Esophagus squamous epithelium (tissue), 5 donors: ENCODE data around the gene PDZRN3. TPM values are rescaled to one million over a fixed set of nuclear protein-coding genes. Genes with fewer than 3 reads are reported as not detected.

Source experiments
- DNase-seq: peaks from one replicate; lab custom pipeline; 2025; lab: John Stamatoyannopoulos, UW
- H3K27ac ChIP-seq, 4 donors: fragments of 200-600 bp; sonication (generic); one replicate each; pipeline ENCODE4 v1.5.1; 2016 to 2019; ENCODE audit warnings: mild to moderate bottlenecking in 1 of 4
- H3K27me3 ChIP-seq, 4 donors: fragments of 200-600 bp; sonication (generic); 1 replicate in 3 of 4; 2 replicates in 1 of 4; pipeline versions ENCODE4 v1.5.1 to v1.6.0; 2017 to 2021; ENCODE audit warnings: antibody characterized with exemption in 1 of 4
- H3K36me3 ChIP-seq, 3 donors: fragments of 200-600 bp; sonication (generic); one replicate each; pipeline ENCODE4 v1.5.1; 2016 to 2019
- H3K4me1 ChIP-seq, 3 donors: fragments of 200-600 bp; sonication (generic); one replicate each; pipeline ENCODE4 v1.5.1; 2017 to 2019
- H3K4me3 ChIP-seq, 4 donors: fragments of 200-600 bp; sonication (generic); 1 replicate in 3 of 4; 2 replicates in 1 of 4; pipeline ENCODE4 v1.5.1; 2016 to 2019; ENCODE audit warnings: mild to moderate bottlenecking in 2 of 4, moderate library complexity in 1 of 4
- H3K9me3 ChIP-seq, 3 donors: fragments of 200-600 bp; sonication (generic); one replicate each; pipeline ENCODE4 v1.5.1; 2016 to 2019
- POLR2A ChIP-seq, 4 donors: fragments of 450-650 bp; IDR thresholded peaks; one replicate each; pipeline ENCODE4 v1.6.1; 2017; ENCODE audit warnings: antibody characterized with exemption in 4 of 4, mild to moderate bottlenecking in 4 of 4, moderate library complexity in 3 of 4
- WGBS, 2 donors: methylation state at CpG; one replicate each; pipeline ENCODE4 v1.1.5; 2018; 5-methylcytosine and 5-hydroxymethylcytosine counted together
- intact Hi-C: fragments of 100-400 bp; cut with DNase I; formaldehyde crosslinking; loops from one replicate; pipeline ENCODE4 v1.15.0; 2022
- total RNA-seq, 4 donors: library from RNA; depleted of rRNA; stranded (reverse); fragments of >200 nt; gene quantifications; one replicate each; pipeline ENCODE4 v1.1.0, GENCODE V29; 2016
- TF ChIP-seq, protein P1 (sequence below), 6 experiments: fragments of 450-650 bp in 4 of 6; fragments of 200-600 bp in 2 of 6; sonication (generic) in 2 of 6; IDR thresholded peaks; one replicate each; pipeline ENCODE4 v1.5.1; 2016 to 2019; ENCODE audit warnings: antibody characterized with exemption in 6 of 6, mild to moderate bottlenecking in 4 of 6, moderate library complexity in 4 of 6
- donor health status: DM: yes; HTN: yes; CAD: no.

PDZRN3 gene
- total RNA-seq, 4 donors from 2014 or later = 22.1 to 54.9 (median 38.9) TPM

DNA sequence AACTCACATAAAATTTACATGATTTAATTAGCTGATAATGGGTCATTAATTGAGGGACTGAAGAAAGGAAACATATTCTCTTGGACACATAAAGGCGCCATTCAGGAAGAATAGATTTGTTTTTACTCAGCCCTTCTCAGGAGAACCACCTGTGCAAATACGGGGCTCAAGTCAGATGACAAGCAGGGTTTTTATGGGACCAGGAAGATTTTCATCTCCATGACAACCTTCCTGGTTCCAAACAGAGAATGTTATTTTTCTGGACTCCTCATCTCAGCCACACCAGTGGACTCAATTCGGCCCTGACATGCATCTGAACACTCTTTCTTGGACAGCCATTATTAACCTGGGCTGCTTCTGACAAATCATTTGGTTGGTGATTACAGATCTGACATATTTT lies 120.5 kb downstream of the PDZRN3 start:
- Histone ChIP-seq H3K27ac (no peak overlapping the region), H3K4me3 (no peak overlapping the region), H3K9me3 (no peaks in the 10 kb centered on the region), H3K27me3 (no peaks in the 10 kb centered on the region), H3K36me3 (no peaks in the 10 kb centered on the region), H3K4me1 (peaks cover 0 to 33% (median 5%) of the 10 kb centered on the region in 3 donors)
- no peak for TF ChIP-seq POLR2A (IDR thresholded peaks at IDR 0.05)
- TF ChIP-seq, protein P1, sequence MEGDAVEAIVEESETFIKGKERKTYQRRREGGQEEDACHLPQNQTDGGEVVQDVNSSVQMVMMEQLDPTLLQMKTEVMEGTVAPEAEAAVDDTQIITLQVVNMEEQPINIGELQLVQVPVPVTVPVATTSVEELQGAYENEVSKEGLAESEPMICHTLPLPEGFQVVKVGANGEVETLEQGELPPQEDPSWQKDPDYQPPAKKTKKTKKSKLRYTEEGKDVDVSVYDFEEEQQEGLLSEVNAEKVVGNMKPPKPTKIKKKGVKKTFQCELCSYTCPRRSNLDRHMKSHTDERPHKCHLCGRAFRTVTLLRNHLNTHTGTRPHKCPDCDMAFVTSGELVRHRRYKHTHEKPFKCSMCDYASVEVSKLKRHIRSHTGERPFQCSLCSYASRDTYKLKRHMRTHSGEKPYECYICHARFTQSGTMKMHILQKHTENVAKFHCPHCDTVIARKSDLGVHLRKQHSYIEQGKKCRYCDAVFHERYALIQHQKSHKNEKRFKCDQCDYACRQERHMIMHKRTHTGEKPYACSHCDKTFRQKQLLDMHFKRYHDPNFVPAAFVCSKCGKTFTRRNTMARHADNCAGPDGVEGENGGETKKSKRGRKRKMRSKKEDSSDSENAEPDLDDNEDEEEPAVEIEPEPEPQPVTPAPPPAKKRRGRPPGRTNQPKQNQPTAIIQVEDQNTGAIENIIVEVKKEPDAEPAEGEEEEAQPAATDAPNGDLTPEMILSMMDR (IDR thresholded peaks at IDR 0.05) = no peak
- no peak for DNase-seq
- 38 to 40% methylated on average over 3 of the region's 3 CpGs for WGBS, 2 donors
- intact Hi-C loops = loop anchor here (10.0 kb wide), 1 partner anchor 341 kb away; no protein-coding TSS in a partner anchor

DNA sequence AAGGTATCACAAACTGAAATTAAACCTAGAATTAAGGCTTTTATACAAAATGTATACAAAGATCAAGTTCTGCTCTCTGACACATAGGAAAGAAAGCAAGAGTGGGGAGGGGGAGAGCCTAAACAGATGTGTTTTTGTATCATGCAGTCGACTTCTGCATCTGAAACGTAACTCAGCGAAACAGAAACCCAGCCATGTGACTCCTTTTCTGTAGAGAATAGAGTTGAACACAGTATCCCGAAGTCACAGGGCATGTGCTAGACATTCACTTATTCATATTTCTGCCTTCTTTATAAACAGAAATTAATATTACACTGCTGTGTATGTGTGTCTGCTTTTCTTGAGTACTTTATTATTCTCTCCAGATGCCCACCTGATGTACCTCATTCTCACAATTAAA lies 121.0 kb downstream of the PDZRN3 start:
- Histone ChIP-seq H3K4me1 (peaks cover 0 to 29% (median under 1%) of the 10 kb centered on the region in 3 donors), H3K9me3 (no peaks in the 10 kb centered on the region), H3K4me3 (no peak overlapping the region), H3K27me3 (no peaks in the 10 kb centered on the region), H3K27ac (peak overlapping the region in 2 of 4 donors; percentile 1 to 21), H3K36me3 (no peaks in the 10 kb centered on the region)
- WGBS, 2 donors = 42 to 47% methylated on average over 4 of the region's 4 CpGs
- intact Hi-C loops = loop anchor here (10.0 kb wide), 1 partner anchor 341 kb away; no protein-coding TSS in a partner anchor
- TF ChIP-seq, protein P1 (IDR thresholded peaks at IDR 0.05) = no peak
- no peak for DNase-seq

DNA sequence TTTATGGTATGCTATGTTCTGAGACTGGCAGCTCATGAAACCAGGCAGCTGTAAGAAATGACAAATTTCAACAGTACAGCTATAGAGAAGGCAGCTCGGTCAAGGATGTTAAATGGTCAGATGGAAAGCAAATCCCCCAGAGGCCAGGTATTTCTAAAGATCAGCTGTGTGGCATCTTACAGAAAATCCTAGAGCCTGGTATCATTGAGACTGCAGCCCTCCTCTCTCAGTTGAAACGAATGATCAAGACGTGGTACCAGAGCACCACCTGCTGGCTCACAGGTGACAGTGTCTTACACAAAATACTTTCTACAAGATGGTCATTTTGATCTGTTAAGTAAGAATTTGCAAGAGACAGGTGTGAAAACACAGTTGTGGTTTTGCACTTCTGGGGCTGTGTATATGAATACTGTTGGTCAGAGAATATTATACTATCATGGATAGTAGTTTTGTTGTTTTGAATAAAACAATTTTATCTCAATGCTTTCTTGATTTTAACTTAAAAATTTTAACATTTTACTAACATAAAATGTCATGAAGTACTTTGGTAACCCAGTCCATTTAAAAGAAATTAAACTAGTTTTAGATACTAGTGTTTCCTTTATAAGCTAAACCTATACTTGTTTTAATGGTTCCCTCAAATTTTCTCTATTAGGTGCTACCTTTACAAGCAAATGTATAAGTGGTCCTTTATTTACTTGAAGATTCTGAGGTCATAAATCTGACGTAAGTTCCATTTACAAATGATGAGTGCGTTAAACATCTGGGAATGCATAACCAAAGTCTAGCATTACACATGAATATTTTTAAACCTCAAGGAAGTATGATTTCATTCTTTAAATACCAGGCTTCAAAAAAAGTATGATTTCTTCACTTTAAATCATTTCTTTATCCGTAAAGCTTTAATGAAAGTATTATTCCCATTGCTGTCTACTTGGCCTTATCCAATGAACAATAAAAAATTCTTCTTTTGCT lies 121.8 kb downstream of the PDZRN3 start:
- intact Hi-C loops = loop anchor here (10.0 kb wide), 1 partner anchor 342 kb away; no protein-coding TSS in a partner anchor
- DNase-seq = no peak
- no peaks in the 10 kb centered on the region for H3K27me3 ChIP-seq
- H3K36me3 ChIP-seq = no peaks in the 10 kb centered on the region
- no peak overlapping the region for H3K4me3 ChIP-seq
- peaks cover 0 to 22% (median 0%) of the 10 kb centered on the region in 3 donors for H3K4me1 ChIP-seq
- no peak for TF ChIP-seq POLR2A (IDR thresholded peaks at IDR 0.05)
- TF ChIP-seq, protein P1 (IDR thresholded peaks at IDR 0.05) = peak; percentile 17 to 82 (median 76)
- H3K27ac ChIP-seq = peak overlapping the region in 1 of 4 donors; percentile 1
- WGBS, 2 donors = 31 to 33% methylated on average over 6 of the region's 6 CpGs
- H3K9me3 ChIP-seq = no peaks in the 10 kb centered on the region

DNA sequence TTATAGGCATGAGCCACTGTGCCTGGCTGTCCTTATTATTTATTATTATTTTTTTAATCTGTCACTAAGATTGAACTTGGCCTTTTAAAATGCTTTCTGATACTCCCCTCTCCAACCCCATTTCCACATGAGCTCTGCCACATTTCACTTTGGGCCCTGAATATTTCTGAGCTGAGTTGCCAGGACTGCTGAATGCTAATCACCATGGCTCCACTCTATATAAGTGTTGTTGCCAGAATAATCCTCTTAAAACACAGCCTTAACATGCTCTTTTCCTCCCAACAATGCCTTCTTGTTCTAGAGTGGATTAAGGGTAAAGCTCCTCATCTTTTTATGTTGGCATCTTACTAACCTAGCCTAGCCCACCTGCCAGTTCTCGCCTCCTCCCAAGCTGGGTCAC lies 124.4 kb downstream of the PDZRN3 start:
- no peak overlapping the region for H3K27ac ChIP-seq
- TF ChIP-seq, protein P1 (IDR thresholded peaks at IDR 0.05) = no peak
- TF ChIP-seq POLR2A (IDR thresholded peaks at IDR 0.05) = no peak
- no peak overlapping the region for H3K4me3 ChIP-seq
- H3K4me1 ChIP-seq = peaks cover 0 to 19% (median 0%) of the 10 kb centered on the region in 3 donors
- H3K9me3 ChIP-seq = no peaks in the 10 kb centered on the region
- intact Hi-C loops = loop anchor here (10.0 kb wide), 1 partner anchor 344 kb away; no protein-coding TSS in a partner anchor
- H3K36me3 ChIP-seq = no peaks in the 10 kb centered on the region
- WGBS, 2 donors = 63 to 73% methylated on average over 1 of the region's 1 CpG
- no peaks in the 10 kb centered on the region for H3K27me3 ChIP-seq
- DNase-seq = no peak

DNA sequence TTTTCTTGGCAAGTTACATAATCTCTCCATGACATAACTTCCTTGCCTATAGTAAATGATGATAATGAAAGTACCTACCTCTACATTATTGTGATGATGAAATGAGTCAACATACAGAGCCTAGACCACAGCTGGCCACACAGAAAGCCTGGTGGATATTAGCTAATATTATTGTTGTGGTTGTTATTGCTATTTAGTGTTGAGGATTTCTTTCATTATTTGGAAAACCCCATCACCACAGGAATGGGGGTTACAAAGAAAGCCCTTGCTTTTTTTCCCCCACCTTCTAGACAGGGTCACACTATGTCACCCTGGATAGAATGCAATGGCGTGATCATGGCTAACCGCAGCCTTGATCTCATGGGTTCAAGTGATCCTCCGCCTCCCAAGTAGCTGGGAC lies 125.0 kb downstream of the PDZRN3 start:
- WGBS, 2 donors = 80 to 97% methylated on average over 3 of the region's 3 CpGs
- H3K27ac ChIP-seq = no peak overlapping the region
- H3K36me3 ChIP-seq = no peaks in the 10 kb centered on the region
- no peaks in the 10 kb centered on the region for H3K27me3 ChIP-seq
- no peak overlapping the region for H3K4me3 ChIP-seq
- DNase-seq = no peak
- H3K4me1 ChIP-seq = peaks cover 0 to 19% (median 0%) of the 10 kb centered on the region in 3 donors
- no peaks in the 10 kb centered on the region for H3K9me3 ChIP-seq
- TF ChIP-seq, protein P1 (IDR thresholded peaks at IDR 0.05) = no peak
- no peak for TF ChIP-seq POLR2A (IDR thresholded peaks at IDR 0.05)
- intact Hi-C loops = loop anchor here (5.0 to 10.0 kb wide), 3 partner anchors 345 to 565 kb away; no protein-coding TSS in a partner anchor
